HepG2 (cell line): ENCODE measurements around the gene GATC. TPM values are rescaled to one million over a fixed set of nuclear protein-coding genes. Genes with fewer than 3 reads are reported as not detected.
A peak's percentile ranks its signal among the peaks of the same experiment; 100 is the strongest.

Experiments used
- BRCA1 ChIP-seq: sonication (generic); formaldehyde crosslinking; IDR thresholded peaks from 2 replicates; pipeline ENCODE4 v1.4.0; 2020; ENCODE audit warnings: missing genetic modification reagents
- FOXA1 ChIP-seq, 2 experiments: fragments of 450-650 bp in 1 of 2; sonication (generic) in 1 of 2; formaldehyde crosslinking in 1 of 2; IDR thresholded peaks; 2 replicates each; pipeline versions ENCODE4 v1.4.0 to v1.6.1; 2016 to 2020; ENCODE audit warnings: missing genetic modification reagents in 1 of 2
- KDM2A ChIP-seq: sonication (generic); formaldehyde crosslinking; IDR thresholded peaks from 2 replicates; pipeline ENCODE4 v1.4.0; 2020; ENCODE audit warnings: low read depth, missing genetic modification reagents, borderline replicate concordance
- NCOA2 ChIP-seq: sonication (generic); formaldehyde crosslinking; IDR thresholded peaks from 2 replicates; pipeline ENCODE4 v1.8.0; 2022; ENCODE audit warnings: inconsistent platforms
- NFYB ChIP-seq: sonication (generic); formaldehyde crosslinking; IDR thresholded peaks from 2 replicates; pipeline ENCODE4 v1.4.0; 2020; ENCODE audit warnings: missing genetic modification reagents
- XRCC5 ChIP-seq: fragments of 200-400 bp; formaldehyde crosslinking; optimal IDR thresholded peaks from 2 replicates; pipeline ENCODE3; 2017; ENCODE audit warnings: mild to moderate bottlenecking, low read length
- ZNF350 ChIP-seq: sonication (generic); formaldehyde crosslinking; IDR thresholded peaks from 2 replicates; pipeline ENCODE4 v1.4.0; 2020; ENCODE audit warnings: mild to moderate bottlenecking, low read depth, missing genetic modification reagents, borderline replicate concordance
- ZNF709 ChIP-seq: sonication (generic); formaldehyde crosslinking; IDR thresholded peaks from 2 replicates; pipeline ENCODE4 v1.5.0; 2020; ENCODE audit warnings: mild to moderate bottlenecking, missing genetic modification reagents
- ZZZ3 ChIP-seq: sonication (generic); formaldehyde crosslinking; IDR thresholded peaks from 2 replicates; pipeline ENCODE4 v1.4.0; 2020; ENCODE audit warnings: missing genetic modification reagents, mild to moderate bottlenecking, borderline replicate concordance
- polyA plus RNA-seq, 8 experiments: library from polyadenylated mRNA; depleted of rRNA in 3 of 8; stranded (reverse) in 7 of 8; unstranded in 1 of 8; fragments of >200 nt; fragmentation: Illumina TruSeq in 4 of 8; extraction: Trizol in 4 of 8; gene quantifications; 2 replicates each; pipeline versions ENCODE4 v1.2.1 to v1.2.3, GENCODE V29; 2011 to 2016; ENCODE audit warnings: low read depth in 4 of 8, missing spikeins in 1 of 8, mixed read lengths in 1 of 8; ENCODE audit not compliant: insufficient read depth in 1 of 8
- total RNA-seq, 5 experiments: library from RNA; depleted of rRNA; stranded (reverse); fragments of >200 nt; fragmentation: Illumina TruSeq; extraction: Trizol; gene quantifications; 2 replicates each; pipeline ENCODE4 v1.2.3, GENCODE V29; 2016; ENCODE audit warnings: low read depth in 1 of 5
- TF ChIP-seq, protein P1 (sequence below), 2 experiments: fragments of 450-650 bp in 1 of 2; sonication (generic) in 1 of 2; formaldehyde crosslinking in 1 of 2; IDR thresholded peaks; 2 replicates each; pipeline versions ENCODE4 v1.6.1 to v1.8.0; 2016 to 2022; ENCODE audit warnings: antibody characterized with exemption in 1 of 2, mild to moderate bottlenecking in 1 of 2, missing genetic modification reagents in 1 of 2
- TF ChIP-seq, protein P2 (sequence below): sonication (generic); formaldehyde crosslinking; IDR thresholded peaks from 2 replicates; pipeline ENCODE4 v1.8.1; 2023; ENCODE audit warnings: mild to moderate bottlenecking, moderate library complexity, missing genetic modification reagents
- TF ChIP-seq, protein P3 (sequence below): sonication (generic); formaldehyde crosslinking; IDR thresholded peaks from 2 replicates; pipeline ENCODE4 v1.5.1; 2020; ENCODE audit warnings: mild to moderate bottlenecking, missing genetic modification reagents
- TF ChIP-seq, protein P4 (sequence below): sonication (generic); formaldehyde crosslinking; IDR thresholded peaks from 2 replicates; pipeline ENCODE4 v1.8.0; 2022; ENCODE audit warnings: mild to moderate bottlenecking, missing genetic modification reagents, borderline replicate concordance

Gene GATC
- total and polyA plus RNA-seq, 2 of the 13 experiments (the other 11 are each of a cell fraction or from before 2014, with no cell fraction given): 17.7 to 29.7 TPM

- TF ChIP-seq KDM2A (CRISPR knock-in tag) (no peak), NCOA2 (CRISPR knock-in tag) (no peak), BRCA1 (no peak), ZZZ3 (CRISPR knock-in tag) (peak; percentile 28; the same call in 1 of the 2 replicates), NFYB (CRISPR knock-in tag) (no peak), ZNF350 (CRISPR knock-in tag) (0 out of 2 replicates have a peak, but pooled peaks have one; percentile 50), FOXA1 (IDR thresholded peaks at IDR 0.05) (no peak), FOXA1 (CRISPR knock-in tag; IDR thresholded peaks at IDR 0.05) (no peak), ZNF709 (no peak), XRCC5 (no peak)
- TF ChIP-seq, protein P1, sequence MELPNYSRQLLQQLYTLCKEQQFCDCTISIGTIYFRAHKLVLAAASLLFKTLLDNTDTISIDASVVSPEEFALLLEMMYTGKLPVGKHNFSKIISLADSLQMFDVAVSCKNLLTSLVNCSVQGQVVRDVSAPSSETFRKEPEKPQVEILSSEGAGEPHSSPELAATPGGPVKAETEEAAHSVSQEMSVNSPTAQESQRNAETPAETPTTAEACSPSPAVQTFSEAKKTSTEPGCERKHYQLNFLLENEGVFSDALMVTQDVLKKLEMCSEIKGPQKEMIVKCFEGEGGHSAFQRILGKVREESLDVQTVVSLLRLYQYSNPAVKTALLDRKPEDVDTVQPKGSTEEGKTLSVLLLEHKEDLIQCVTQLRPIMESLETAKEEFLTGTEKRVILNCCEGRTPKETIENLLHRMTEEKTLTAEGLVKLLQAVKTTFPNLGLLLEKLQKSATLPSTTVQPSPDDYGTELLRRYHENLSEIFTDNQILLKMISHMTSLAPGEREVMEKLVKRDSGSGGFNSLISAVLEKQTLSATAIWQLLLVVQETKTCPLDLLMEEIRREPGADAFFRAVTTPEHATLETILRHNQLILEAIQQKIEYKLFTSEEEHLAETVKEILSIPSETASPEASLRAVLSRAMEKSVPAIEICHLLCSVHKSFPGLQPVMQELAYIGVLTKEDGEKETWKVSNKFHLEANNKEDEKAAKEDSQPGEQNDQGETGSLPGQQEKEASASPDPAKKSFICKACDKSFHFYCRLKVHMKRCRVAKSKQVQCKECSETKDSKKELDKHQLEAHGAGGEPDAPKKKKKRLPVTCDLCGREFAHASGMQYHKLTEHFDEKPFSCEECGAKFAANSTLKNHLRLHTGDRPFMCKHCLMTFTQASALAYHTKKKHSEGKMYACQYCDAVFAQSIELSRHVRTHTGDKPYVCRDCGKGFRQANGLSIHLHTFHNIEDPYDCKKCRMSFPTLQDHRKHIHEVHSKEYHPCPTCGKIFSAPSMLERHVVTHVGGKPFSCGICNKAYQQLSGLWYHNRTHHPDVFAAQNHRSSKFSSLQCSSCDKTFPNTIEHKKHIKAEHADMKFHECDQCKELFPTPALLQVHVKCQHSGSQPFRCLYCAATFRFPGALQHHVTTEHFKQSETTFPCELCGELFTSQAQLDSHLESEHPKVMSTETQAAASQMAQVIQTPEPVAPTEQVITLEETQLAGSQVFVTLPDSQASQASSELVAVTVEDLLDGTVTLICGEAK (IDR thresholded peaks at IDR 0.05): no peak
- TF ChIP-seq, protein P1 (CRISPR knock-in tag; IDR thresholded peaks at IDR 0.05): no peak
- TF ChIP-seq, protein P2, sequence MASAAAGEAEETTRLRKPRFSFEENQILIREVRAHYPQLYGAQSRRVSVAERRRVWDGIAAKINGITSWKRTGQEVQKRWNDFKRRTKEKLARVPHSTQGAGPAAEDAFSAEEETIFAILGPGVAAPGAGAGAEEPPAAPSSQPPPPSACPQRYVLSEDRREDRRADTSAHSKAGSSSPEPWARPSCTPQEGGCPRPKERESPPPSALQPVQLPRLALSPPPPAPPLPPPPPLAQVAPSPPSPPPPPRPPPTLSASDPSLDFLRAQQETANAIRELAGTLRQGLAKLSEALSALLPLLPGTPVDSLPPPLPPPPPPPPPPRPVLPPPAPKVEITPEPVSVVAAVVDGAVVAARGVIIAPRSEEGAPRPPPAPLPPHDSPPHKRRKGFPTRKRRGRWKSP (CRISPR knock-in tag): peak; percentile 4; the same call in 1 of the 2 replicates
- TF ChIP-seq, protein P3, sequence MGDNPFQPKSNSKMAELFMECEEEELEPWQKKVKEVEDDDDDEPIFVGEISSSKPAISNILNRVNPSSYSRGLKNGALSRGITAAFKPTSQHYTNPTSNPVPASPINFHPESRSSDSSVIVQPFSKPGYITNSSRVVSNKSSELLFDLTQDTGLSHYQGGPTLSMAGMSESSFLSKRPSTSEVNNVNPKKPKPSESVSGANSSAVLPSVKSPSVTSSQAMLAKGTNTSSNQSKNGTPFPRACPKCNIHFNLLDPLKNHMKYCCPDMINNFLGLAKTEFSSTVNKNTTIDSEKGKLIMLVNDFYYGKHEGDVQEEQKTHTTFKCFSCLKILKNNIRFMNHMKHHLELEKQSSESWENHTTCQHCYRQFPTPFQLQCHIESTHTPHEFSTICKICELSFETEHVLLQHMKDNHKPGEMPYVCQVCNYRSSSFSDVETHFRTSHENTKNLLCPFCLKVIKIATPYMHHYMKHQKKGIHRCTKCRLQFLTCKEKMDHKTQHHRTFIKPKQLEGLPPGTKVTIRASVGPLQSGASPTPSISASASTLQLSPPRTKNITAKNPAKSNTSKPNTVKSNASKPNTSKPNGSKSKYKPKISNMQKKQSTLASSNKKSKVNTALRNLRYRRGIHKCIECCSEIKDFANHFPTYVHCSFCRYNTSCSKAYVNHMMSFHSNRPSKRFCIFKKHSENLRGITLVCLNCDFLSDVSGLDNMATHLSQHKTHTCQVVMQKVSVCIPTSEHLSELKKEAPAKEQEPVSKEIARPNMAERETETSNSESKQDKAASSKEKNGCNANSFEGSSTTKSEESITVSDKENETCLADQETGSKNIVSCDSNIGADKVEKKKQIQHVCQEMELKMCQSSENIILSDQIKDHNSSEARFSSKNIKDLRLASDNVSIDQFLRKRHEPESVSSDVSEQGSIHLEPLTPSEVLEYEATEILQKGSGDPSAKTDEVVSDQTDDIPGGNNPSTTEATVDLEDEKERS (CRISPR knock-in tag): peak; percentile 50; the same call in 1 of the 2 replicates
- TF ChIP-seq, protein P4, sequence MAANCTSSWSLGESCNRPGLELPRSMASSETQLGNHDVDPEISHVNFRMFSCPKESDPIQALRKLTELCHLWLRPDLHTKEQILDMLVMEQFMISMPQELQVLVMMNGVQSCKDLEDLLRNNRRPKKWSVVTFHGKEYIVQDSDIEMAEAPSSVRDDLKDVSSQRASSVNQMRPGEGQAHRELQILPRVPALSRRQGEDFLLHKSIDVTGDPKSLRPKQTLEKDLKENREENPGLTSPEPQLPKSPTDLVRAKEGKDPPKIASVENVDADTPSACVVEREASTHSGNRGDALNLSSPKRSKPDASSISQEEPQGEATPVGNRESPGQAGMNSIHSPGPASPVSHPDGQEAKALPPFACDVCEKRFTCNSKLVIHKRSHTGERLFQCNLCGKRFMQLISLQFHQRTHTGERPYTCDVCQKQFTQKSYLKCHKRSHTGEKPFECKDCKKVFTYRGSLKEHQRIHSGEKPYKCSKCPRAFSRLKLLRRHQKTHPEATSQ (CRISPR knock-in tag): no peak
Observed at GRCh38 chr12:120470150-120470784, 24.0 kb downstream of the GATC start (continued).
